Measurements from ENCODE around the gene CEP63.

DNA sequence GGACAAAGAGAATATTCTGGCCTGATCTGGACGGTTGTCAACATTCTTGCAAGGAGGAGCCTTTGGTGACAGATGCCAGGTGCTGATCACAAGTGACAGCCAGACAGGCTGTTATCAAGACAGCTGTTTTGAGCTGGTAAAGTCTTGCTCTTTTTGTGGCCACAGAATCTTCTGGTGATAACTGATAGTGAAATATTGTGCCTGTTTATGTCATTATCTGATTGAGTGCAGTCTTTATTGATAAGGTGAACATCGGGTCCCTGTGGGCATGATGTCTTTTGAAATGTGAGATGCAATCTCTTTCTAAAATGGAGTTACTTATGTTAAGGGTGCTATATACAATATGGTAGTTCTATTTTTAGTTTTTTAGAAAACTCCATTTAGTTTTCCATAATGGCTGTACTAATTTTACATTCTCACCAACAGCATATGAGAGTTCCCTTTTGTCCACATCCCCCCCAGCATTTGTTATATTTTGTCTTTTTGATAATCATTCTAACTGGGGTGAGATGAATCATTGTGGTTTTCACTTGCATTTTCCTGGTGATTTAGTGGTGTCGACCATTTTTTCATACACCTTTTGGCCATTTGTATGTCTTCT lies 10.7 kb downstream of the CEP63 start:
- TF ChIP-seq, protein P1, sequence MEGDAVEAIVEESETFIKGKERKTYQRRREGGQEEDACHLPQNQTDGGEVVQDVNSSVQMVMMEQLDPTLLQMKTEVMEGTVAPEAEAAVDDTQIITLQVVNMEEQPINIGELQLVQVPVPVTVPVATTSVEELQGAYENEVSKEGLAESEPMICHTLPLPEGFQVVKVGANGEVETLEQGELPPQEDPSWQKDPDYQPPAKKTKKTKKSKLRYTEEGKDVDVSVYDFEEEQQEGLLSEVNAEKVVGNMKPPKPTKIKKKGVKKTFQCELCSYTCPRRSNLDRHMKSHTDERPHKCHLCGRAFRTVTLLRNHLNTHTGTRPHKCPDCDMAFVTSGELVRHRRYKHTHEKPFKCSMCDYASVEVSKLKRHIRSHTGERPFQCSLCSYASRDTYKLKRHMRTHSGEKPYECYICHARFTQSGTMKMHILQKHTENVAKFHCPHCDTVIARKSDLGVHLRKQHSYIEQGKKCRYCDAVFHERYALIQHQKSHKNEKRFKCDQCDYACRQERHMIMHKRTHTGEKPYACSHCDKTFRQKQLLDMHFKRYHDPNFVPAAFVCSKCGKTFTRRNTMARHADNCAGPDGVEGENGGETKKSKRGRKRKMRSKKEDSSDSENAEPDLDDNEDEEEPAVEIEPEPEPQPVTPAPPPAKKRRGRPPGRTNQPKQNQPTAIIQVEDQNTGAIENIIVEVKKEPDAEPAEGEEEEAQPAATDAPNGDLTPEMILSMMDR (IDR thresholded peaks at IDR 0.05; ENCODE audit: poor library complexity): no peak
- no peak for TF ChIP-seq EZH2phosphoT487 (IDR thresholded peaks at IDR 0.05; ENCODE audit: low read depth, severe bottlenecking, unreplicated experiment)

All from hepatocyte (in vitro differentiated cells).